GM23338 (cell line): ENCODE measurements around the gene DLGAP5. TPM values are rescaled to one million over a fixed set of nuclear protein-coding genes. Genes with fewer than 3 reads are reported as not detected.

Experiments used
- ATAC-seq: fragments of 200-7000 bp; cut with Tn5 transposase; 3 replicates; pipeline ENCODE4 v1.9.1; 2020
- DNase-seq: peaks from one replicate; pipeline ENCODE4 v3.0.0-alpha.2; 2015; ENCODE audit warnings: low spot score
- H2AFZ ChIP-seq: fragments of 200-600 bp; sonication (generic); 2 replicates; pipeline ENCODE4 v1.8.0; 2016; ENCODE audit warnings: antibody characterized with exemption, mild to moderate bottlenecking, moderate library complexity
- H3F3A ChIP-seq: fragments of 200-600 bp; sonication (generic); replicated peaks from 2 replicates; pipeline ENCODE4 v1.8.0; 2017; ENCODE audit warnings: antibody characterized with exemption, mixed run types, low read depth
- H3K27ac ChIP-seq: fragments of 200-600 bp; sonication (generic); 2 replicates; pipeline ENCODE4 v1.6.1; 2016; ENCODE audit warnings: low read depth
- H3K27me3 ChIP-seq: fragments of 200-600 bp; sonication (generic); 2 replicates; pipeline ENCODE4 v1.8.0; 2016; ENCODE audit warnings: mild to moderate bottlenecking, mixed run types, moderate library complexity; ENCODE audit not compliant: insufficient read depth
- H3K36me3 ChIP-seq: fragments of 200-600 bp; sonication (generic); 2 replicates; pipeline ENCODE4 v1.8.0; 2016; ENCODE audit warnings: mild to moderate bottlenecking; ENCODE audit not compliant: insufficient read depth
- H3K4me1 ChIP-seq: fragments of 200-600 bp; sonication (generic); 2 replicates; pipeline ENCODE4 v1.8.0; 2016; ENCODE audit warnings: mild to moderate bottlenecking, moderate library complexity; ENCODE audit not compliant: insufficient read depth
- H3K4me2 ChIP-seq: fragments of 200-600 bp; sonication (generic); 2 replicates; pipeline ENCODE4 v1.7.1; 2017; ENCODE audit warnings: mixed run types
- H3K4me3 ChIP-seq: fragments of 200-600 bp; sonication (generic); 2 replicates; pipeline ENCODE4 v1.6.1; 2016; ENCODE audit warnings: mixed run types
- H3K79me2 ChIP-seq: fragments of 200-600 bp; sonication (generic); replicated peaks from 2 replicates; pipeline ENCODE4 v1.8.0; 2017; ENCODE audit warnings: mild to moderate bottlenecking; ENCODE audit not compliant: insufficient read depth
- H3K9me2 ChIP-seq: fragments of 200-600 bp; sonication (generic); 2 replicates; pipeline ENCODE4 v1.8.0; 2017; ENCODE audit not compliant: insufficient read depth
- H4K20me1 ChIP-seq: fragments of 200-600 bp; sonication (generic); replicated peaks from 2 replicates; pipeline ENCODE4 v1.8.0; 2017; ENCODE audit warnings: mild to moderate bottlenecking; ENCODE audit not compliant: insufficient read depth
- H3K27ac Mint-ChIP-seq: 2 replicates; pipeline ENCODE4 v1.8.0; 2020; ENCODE audit warnings: inconsistent platforms, mild to moderate bottlenecking, moderate library complexity, mixed read lengths
- H3K27me3 Mint-ChIP-seq: 3 replicates; pipeline ENCODE4 v1.8.0; 2022; ENCODE audit warnings: low read depth, mild to moderate bottlenecking, moderate library complexity, mixed read lengths, inconsistent platforms; ENCODE audit not compliant: insufficient read depth, poor library complexity
- H3K36me3 Mint-ChIP-seq: 3 replicates; pipeline ENCODE4 v1.8.0; 2021; ENCODE audit warnings: low read depth, mild to moderate bottlenecking, inconsistent platforms, moderate library complexity, mixed read lengths
- H3K4me1 Mint-ChIP-seq: 3 replicates; pipeline ENCODE4 v1.8.0; 2020; ENCODE audit warnings: mild to moderate bottlenecking, inconsistent platforms, mixed read lengths
- H3K4me3 Mint-ChIP-seq: 3 replicates; pipeline ENCODE4 v1.8.0; 2021; ENCODE audit warnings: moderate library complexity, mild to moderate bottlenecking, inconsistent platforms, mixed read lengths
- H3K9me3 Mint-ChIP-seq: 3 replicates; pipeline ENCODE4 v1.8.0; 2020; ENCODE audit warnings: moderate library complexity, mild to moderate bottlenecking, inconsistent platforms, mixed read lengths
- NANOG ChIP-seq: IDR thresholded peaks from 2 replicates; pipeline ENCODE4 v1.6.1; 2016; ENCODE audit warnings: antibody characterized with exemption, borderline replicate concordance
- POLR2AphosphoS5 ChIP-seq: IDR thresholded peaks from 2 replicates; pipeline ENCODE4 v1.6.1; 2016; ENCODE audit warnings: antibody characterized with exemption, low read depth
- STAT1 ChIP-seq: IDR thresholded peaks from one replicate; pipeline ENCODE4 v1.6.1; 2016; ENCODE audit warnings: antibody characterized with exemption; ENCODE audit not compliant: unreplicated experiment
- ZNF114 ChIP-seq: fragments of 250-450 bp; sonication (Bioruptor Pico); IDR thresholded peaks from 2 replicates; pipeline ENCODE4 v1.5.0; 2020; ENCODE audit warnings: mild to moderate bottlenecking, moderate library complexity
- ZNF331 ChIP-seq: fragments of 250-450 bp; sonication (Bioruptor Pico); IDR thresholded peaks from 2 replicates; pipeline ENCODE4 v1.5.0; 2020; ENCODE audit warnings: low read depth, mild to moderate bottlenecking, moderate library complexity
- ZNF462 ChIP-seq: fragments of 250-450 bp; sonication (Bioruptor Pico); IDR thresholded peaks from 2 replicates; pipeline ENCODE4 v1.5.0; 2020; ENCODE audit warnings: mild to moderate bottlenecking, moderate library complexity
- polyA plus RNA-seq: library from polyadenylated mRNA; unstranded; fragments of >200 nt; fragmentation: Nextera tagmentation; extraction: Ambion mirVana; gene quantifications from 2 replicates; pipeline ENCODE4 v1.2.1, GENCODE V29; 2016
- total RNA-seq: library from RNA; depleted of rRNA; stranded (reverse); fragments of >200 nt; shearing (Covaris generic); gene quantifications from 2 replicates; pipeline ENCODE4 v1.2.3, GENCODE V29; 2014

DLGAP5 gene
- total and polyA plus RNA-seq, 2 experiments from 2014 or later, result 110 to 117 TPM

DNA sequence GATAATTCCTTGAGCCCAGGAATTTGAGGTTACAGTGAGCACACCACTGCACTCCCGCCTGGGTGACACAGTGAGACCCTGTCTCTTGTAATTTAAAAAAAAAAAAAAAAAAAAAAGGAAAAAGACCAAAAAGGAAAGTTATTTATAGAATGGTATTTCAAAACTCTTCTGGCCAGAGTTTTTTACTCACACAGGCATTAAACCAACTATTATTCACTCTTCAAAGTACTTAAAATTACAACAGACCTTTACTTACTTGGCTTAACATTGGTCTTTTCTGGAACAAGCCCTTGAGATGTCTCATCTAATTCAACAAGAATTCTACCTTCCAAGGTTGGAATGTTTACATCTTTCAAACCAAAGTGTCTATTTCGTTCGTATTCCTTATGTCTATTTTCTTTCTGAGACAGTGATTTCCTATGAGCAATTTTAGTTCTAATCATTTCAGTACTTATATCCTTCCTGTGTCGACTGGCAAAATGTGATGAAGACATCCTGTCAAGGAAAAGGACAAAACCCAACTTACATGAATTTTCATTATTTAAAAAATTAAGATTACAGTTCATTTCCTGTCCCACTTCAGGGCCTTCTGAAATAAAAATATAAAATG lies 2.6 kb downstream of the DLGAP5 start (continued):
- TF ChIP-seq POLR2AphosphoS5 (no peak), ZNF331 (no peak), STAT1 (no peak), NANOG (no peak), ZNF114 (CRISPR knock-in tag) (no peak)

DNA sequence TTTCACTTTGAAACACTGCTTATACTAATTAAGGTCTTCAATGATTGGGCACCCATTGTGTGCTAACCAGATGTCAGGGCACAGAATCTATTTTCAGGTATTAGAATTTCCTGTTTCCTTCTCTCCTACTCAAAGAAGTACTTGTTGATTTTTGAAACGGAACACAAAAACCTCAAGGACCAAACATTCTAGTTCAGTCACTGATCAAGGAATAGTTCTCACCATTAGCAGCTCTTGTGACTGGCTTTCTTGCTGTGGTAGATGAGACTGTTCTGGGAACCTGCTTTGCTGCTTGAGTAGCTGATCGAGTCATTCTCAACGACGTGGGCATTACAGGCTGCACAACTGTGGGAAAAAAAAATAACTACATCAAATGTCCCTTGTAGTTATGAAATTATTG lies 11.0 kb downstream of the DLGAP5 start:
- no peaks in the 10 kb centered on the region for H3K9me3 Mint-ChIP-seq
- peaks cover 89% of the 10 kb centered on the region for H3K36me3 Mint-ChIP-seq
- Histone ChIP-seq H4K20me1 (peaks cover 11% of the 10 kb centered on the region; the same call in 1 of the 2 replicates), H3K27me3 (no peaks in the 10 kb centered on the region), H2AFZ (no peak overlapping the region), H3F3A (no peaks in the 10 kb centered on the region), H3K4me1 (no peaks in the 10 kb centered on the region), H3K9me2 (no peaks in the 10 kb centered on the region), H3K27ac (no peak overlapping the region), H3K79me2 (peaks cover 20% of the 10 kb centered on the region), H3K36me3 (peaks cover 72% of the 10 kb centered on the region), H3K4me2 (no peak overlapping the region), H3K4me3 (no peak overlapping the region)
- no peaks in the 10 kb centered on the region for H3K4me1 Mint-ChIP-seq
- ATAC-seq (no peak), DNase-seq (no peak)
- H3K27ac Mint-ChIP-seq, result no peak overlapping the region
- no peak overlapping the region for H3K4me3 Mint-ChIP-seq
- TF ChIP-seq NANOG, result no peak
- no peak for TF ChIP-seq ZNF462 (CRISPR knock-in tag)
- H3K27me3 Mint-ChIP-seq, result peaks cover 2% of the 10 kb centered on the region
